Measurements from ENCODE around the gene C4B. TPM values are rescaled to one million over a fixed set of nuclear protein-coding genes. Genes with fewer than 3 reads are reported as not detected.
"Not testable (repeated sequence)": the region's sequence is repeated elsewhere in the genome, so short reads cannot be mapped to it uniquely, and the experiment has no call there.

The C4B gene
- total RNA-seq, 1 donor from 2014 or later = 9.2 TPM

DNA sequence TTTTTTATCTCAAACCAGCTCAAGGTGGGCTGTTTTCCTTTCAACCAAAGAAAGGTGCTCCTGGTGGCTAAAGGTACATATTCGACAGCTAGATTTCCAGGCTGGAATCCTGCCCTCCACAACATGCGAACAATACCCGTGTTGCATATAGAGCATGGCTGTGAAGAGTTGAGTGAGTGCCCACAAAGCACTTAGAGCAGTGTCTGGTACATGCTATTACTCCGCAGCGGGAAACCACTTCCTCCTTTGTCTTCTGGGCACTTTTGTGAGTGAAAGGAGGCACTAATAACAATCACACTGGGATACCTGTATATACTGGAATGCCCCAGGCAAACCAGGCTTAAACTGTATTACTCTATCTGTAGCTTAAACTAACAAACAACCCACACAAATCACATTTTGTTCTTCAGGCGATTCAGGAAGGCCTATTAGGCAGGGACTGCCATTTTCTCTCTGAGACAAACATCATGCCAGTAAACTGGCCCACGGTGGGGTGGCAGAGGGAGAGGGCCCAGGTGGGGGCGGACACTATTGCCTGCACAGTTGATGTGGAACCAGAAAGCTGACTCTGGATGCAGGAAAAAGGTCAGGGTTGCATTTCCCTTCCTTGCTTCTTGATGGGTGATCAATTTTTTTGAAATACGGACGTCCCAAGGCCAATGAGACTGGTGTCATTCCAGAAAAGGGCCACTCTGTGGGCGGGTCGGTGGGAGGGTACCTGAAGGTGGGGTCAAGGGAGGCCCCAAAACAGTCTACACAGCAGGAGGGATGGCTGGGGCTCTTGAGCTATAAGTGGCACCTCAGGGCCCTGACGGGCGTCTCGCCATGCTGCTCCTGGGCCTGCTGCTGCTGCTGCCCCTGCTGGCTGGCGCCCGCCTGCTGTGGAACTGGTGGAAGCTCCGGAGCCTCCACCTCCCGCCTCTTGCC, 23.3 kb downstream of the C4B start, which contains the start of gene CYP21A2:
CYP21A2 (plus strand) TSS at position 818 of the 927 bp plus-strand sequence; CDS start at position 826, 8 bp downstream.
- not testable (repeated sequence) for H3K27me3 Mint-ChIP-seq; H3K36me3 Mint-ChIP-seq; H3K9me3 Mint-ChIP-seq; H3K4me1 Mint-ChIP-seq (ENCODE audit: unreplicated experiment); DNase-seq (ENCODE audit: extremely low spot score, unreplicated experiment); H3K4me3 Mint-ChIP-seq; H3K27ac Mint-ChIP-seq

DNA sequence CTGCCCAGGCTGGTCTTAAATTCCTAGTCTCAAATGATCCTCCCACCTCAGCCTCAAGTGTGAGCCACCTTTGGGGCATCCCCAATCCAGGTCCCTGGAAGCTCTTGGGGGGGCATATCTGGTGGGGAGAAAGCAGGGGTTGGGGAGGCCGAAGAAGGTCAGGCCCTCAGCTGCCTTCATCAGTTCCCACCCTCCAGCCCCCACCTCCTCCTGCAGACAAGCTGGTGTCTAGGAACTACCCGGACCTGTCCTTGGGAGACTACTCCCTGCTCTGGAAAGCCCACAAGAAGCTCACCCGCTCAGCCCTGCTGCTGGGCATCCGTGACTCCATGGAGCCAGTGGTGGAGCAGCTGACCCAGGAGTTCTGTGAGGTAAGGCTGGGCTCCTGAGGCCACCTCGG, 24.3 kb downstream of the C4B start:
- H3K27me3 Mint-ChIP-seq; H3K27ac Mint-ChIP-seq; DNase-seq (ENCODE audit: extremely low spot score, unreplicated experiment); H3K4me3 Mint-ChIP-seq; H3K36me3 Mint-ChIP-seq; H3K9me3 Mint-ChIP-seq; H3K4me1 Mint-ChIP-seq (ENCODE audit: unreplicated experiment): not testable (repeated sequence)

DNA sequence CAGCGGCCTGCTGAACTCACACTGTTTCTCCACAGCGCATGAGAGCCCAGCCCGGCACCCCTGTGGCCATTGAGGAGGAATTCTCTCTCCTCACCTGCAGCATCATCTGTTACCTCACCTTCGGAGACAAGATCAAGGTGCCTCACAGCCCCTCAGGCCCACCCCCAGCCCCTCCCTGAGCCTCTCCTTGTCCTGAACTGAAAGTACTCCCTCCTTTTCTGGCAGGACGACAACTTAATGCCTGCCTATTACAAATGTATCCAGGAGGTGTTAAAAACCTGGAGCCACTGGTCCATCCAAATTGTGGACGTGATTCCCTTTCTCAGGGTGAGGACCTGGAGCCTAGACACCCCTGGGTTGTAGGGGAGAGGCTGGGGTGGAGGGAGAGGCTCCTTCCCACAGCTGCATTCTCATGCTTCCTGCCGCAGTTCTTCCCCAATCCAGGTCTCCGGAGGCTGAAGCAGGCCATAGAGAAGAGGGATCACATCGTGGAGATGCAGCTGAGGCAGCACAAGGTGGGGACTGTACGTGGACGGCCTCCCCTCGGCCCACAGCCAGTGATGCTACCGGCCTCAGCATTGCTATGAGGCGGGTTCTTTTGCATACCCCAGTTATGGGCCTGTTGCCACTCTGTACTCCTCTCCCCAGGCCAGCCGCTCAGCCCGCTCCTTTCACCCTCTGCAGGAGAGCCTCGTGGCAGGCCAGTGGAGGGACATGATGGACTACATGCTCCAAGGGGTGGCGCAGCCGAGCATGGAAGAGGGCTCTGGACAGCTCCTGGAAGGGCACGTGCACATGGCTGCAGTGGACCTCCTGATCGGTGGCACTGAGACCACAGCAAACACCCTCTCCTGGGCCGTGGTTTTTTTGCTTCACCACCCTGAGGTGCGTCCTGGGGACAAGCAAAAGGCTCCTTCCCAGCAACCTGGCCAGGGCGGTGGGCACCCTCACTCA, 25.0 kb downstream of the C4B start:
- H3K27ac Mint-ChIP-seq; H3K36me3 Mint-ChIP-seq; H3K27me3 Mint-ChIP-seq; H3K4me3 Mint-ChIP-seq; H3K9me3 Mint-ChIP-seq; H3K4me1 Mint-ChIP-seq (ENCODE audit: unreplicated experiment); DNase-seq (ENCODE audit: extremely low spot score, unreplicated experiment): not testable (repeated sequence)

DNA sequence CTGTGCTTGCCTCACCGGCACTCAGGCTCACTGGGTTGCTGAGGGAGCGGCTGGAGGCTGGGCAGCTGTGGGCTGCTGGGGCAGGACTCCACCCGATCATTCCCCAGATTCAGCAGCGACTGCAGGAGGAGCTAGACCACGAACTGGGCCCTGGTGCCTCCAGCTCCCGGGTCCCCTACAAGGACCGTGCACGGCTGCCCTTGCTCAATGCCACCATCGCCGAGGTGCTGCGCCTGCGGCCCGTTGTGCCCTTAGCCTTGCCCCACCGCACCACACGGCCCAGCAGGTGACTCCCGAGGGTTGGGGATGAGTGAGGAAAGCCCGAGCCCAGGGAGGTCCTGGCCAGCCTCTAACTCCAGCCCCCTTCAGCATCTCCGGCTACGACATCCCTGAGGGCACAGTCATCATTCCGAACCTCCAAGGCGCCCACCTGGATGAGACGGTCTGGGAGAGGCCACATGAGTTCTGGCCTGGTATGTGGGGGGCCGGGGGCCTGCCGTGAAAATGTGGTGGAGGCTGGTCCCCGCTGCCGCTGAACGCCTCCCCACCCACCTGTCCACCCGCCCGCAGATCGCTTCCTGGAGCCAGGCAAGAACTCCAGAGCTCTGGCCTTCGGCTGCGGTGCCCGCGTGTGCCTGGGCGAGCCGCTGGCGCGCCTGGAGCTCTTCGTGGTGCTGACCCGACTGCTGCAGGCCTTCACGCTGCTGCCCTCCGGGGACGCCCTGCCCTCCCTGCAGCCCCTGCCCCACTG, 25.9 kb downstream of the C4B start:
- not testable (repeated sequence) for H3K27ac Mint-ChIP-seq; H3K27me3 Mint-ChIP-seq; DNase-seq (ENCODE audit: extremely low spot score, unreplicated experiment)

DNA sequence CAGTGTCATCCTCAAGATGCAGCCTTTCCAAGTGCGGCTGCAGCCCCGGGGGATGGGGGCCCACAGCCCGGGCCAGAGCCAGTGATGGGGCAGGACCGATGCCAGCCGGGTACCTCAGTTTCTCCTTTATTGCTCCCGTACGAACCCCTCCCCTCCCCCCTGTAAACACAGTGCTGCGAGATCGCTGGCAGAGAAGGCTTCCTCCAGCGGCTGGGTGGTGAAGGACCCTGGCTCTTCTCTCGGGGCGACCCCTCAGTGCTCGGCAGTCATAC, 26.4 kb downstream of the C4B start:
- not testable (repeated sequence) for H3K9me3 Mint-ChIP-seq; H3K4me1 Mint-ChIP-seq (ENCODE audit: unreplicated experiment); H3K4me3 Mint-ChIP-seq; DNase-seq (ENCODE audit: extremely low spot score, unreplicated experiment); H3K36me3 Mint-ChIP-seq; H3K27me3 Mint-ChIP-seq; H3K27ac Mint-ChIP-seq

More for the DNA sequence above, 25.9 kb downstream of the C4B start:
- H3K4me3 Mint-ChIP-seq; H3K4me1 Mint-ChIP-seq (ENCODE audit: unreplicated experiment); H3K9me3 Mint-ChIP-seq; H3K36me3 Mint-ChIP-seq: not testable (repeated sequence)

DNA sequence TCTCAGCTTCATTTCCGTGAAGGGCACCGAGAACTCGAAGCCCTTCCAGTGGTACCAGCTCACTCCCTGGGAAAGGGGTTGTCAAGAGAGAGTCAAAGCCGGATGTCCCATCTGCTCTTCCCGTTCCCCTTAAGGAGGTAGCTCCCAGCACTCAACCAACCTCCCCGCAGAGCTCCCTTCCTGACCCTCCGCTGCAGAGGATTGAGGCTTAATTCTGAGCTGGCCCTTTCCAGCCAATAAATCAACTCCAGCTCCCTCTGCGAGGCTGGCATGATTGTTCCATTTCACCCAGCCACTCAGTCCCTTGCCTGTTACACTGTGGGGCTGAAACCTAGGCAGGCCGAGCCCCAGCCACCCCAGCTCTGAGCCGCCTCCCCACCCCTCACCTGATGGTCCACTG, 26.8 kb downstream of the C4B start:
- H3K36me3 Mint-ChIP-seq; H3K27ac Mint-ChIP-seq; H3K27me3 Mint-ChIP-seq; H3K4me1 Mint-ChIP-seq (ENCODE audit: unreplicated experiment); H3K9me3 Mint-ChIP-seq; DNase-seq (ENCODE audit: extremely low spot score, unreplicated experiment); H3K4me3 Mint-ChIP-seq: not testable (repeated sequence)

DNA sequence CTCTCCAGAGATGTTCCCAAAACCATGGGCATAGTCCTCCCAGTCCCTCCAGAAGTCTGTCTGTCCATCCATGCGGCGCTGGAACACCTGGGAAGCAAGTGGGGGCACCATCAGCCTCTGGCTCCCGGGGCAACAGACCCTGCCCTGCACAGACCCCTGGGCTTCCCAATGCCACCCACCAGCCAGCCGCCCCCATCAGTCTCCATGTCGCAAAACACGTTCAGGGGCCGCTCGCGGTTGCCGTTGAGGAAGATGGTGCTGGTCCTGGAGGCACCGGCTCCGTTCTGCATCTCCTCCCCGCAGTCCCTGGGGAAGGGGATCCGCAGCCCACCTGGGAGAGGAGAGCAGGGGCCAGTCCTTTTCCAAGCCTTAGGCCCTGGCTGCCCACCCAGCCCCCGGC, 27.7 kb downstream of the C4B start:
- H3K27ac Mint-ChIP-seq; H3K9me3 Mint-ChIP-seq; H3K4me3 Mint-ChIP-seq; H3K36me3 Mint-ChIP-seq; DNase-seq (ENCODE audit: extremely low spot score, unreplicated experiment); H3K27me3 Mint-ChIP-seq; H3K4me1 Mint-ChIP-seq (ENCODE audit: unreplicated experiment): not testable (repeated sequence)

DNA sequence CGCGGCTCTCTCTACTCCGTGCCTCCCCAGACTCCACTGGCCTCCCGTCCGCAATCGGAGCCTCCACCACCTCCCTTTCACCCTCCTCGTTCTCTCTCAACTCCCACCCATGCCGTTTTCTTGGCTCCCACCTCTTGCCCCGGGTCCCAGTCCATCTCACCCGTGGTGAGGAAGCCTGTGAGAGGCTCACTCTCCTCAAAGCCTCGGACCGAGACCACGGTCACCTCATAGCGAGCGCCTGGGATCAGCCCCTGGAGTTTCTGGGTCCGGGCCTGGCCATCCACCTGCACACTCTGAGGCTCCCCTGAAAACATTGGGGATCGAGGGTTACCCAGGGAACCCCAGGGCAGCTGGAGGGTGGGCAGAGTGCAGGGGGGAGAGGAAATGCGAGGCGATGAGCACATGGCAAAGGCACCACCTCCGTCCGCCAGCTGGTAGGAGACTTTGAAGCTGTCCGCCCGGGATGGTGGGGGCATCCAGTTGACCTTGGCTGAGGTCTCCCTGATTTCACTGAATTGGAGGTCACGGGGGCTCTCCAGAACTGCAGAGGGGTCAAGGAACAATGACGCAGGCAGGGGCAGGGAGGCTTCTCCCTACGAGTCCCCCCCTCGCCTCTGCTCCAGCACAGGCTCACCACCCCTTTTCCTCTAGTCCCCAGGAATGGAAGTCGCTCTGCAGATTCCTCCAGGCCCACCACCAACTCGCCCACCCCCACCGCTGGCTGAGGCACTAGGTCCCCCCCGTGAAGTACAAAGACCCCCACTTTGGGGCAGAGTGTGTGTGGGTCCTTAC, 29.2 kb downstream of the C4B start:
- H3K36me3 Mint-ChIP-seq; DNase-seq (ENCODE audit: extremely low spot score, unreplicated experiment); H3K9me3 Mint-ChIP-seq; H3K4me1 Mint-ChIP-seq (ENCODE audit: unreplicated experiment); H3K27me3 Mint-ChIP-seq; H3K4me3 Mint-ChIP-seq; H3K27ac Mint-ChIP-seq: not testable (repeated sequence)

DNA sequence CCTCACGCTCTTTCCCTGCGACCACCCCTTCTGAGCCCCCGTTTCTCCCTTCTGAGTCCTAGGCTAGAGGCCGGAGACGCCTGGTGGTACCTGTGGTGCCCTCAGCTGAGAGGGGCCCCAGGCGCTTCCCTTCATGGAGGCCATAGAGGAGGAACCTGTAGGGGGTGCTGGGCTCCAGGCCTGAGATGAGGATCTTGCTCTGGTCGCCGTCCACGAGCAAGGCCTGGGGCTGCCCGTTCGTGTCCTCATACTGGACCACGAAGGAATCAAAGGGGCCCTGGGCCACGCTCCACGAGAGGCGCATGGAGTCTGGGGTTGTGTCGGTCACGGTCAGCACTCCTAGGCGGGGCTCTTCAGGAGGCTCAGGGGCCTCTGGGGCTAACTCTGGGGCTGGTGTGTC, 30.3 kb downstream of the C4B start:
- not testable (repeated sequence) for DNase-seq (ENCODE audit: extremely low spot score, unreplicated experiment); H3K4me3 Mint-ChIP-seq; H3K4me1 Mint-ChIP-seq (ENCODE audit: unreplicated experiment); H3K27ac Mint-ChIP-seq; H3K36me3 Mint-ChIP-seq; H3K9me3 Mint-ChIP-seq; H3K27me3 Mint-ChIP-seq
